ENCODE results near the gene POU2AF1.

The POU2AF1 gene

GRCh38 chr11:111305162-111305802 is 73.8 kb downstream of the POU2AF1 start:
- no peak for DNase-seq

GRCh38 chr11:111303461-111303860 is 75.6 kb downstream of the POU2AF1 start:
- intact Hi-C loops (cut with DNase I): no loop called here
- DNase-seq: no peak

More at GRCh38 chr11:111305162-111305802, 73.8 kb downstream of the POU2AF1 start:
- intact Hi-C loops (cut with DNase I): no loop called here

- no peak for DNase-seq
- intact Hi-C loops (cut with DNase I): no loop called here
Observed at GRCh38 chr11:111302298-111302697, 76.8 kb downstream of the POU2AF1 start.
